SK-N-SH (cell line): ENCODE results near the gene STK4. TPM values are rescaled to one million over a fixed set of nuclear protein-coding genes. Genes with fewer than 3 reads are reported as not detected.

ENCODE experiments used
- CTCF ChIA-PET: fragments of 300-600, 350-600 bp; formaldehyde crosslinking; extraction: SDS; loops from one replicate; lab custom pipeline; 2021; lab: Yijun Ruan, JAX
- POLR2A ChIA-PET: fragments of 350-600 bp; sonication (Branson Sonifier 250); formaldehyde crosslinking; extraction: SDS; loops from one replicate; lab custom pipeline; 2020; ENCODE audit warnings: antibody characterized with exemption, inconsistent platforms; lab: Yijun Ruan, JAX
- DNase-seq: peaks from one replicate; pipeline ENCODE4 v3.0.0; 2012
- H2AFZ ChIP-seq: fragments of 200-600 bp; sonication (generic); 2 replicates; pipeline ENCODE4 v1.8.1; 2016; ENCODE audit warnings: antibody characterized with exemption, mild to moderate bottlenecking, low read depth
- H3F3A ChIP-seq: fragments of 200-600 bp; sonication (generic); replicated peaks from 2 replicates; pipeline ENCODE3; 2016; ENCODE audit warnings: antibody characterized with exemption, mild to moderate bottlenecking; ENCODE audit not compliant: insufficient read depth
- H3K27ac ChIP-seq, 2 experiments: fragments of 200-500 bp in 1 of 2; fragments of 200-600 bp in 1 of 2; sonication (Bioruptor generic) in 1 of 2; sonication (generic), shearing (Covaris generic) in 1 of 2; 2 replicates each; pipeline versions ENCODE4 v1.5.1 to v1.6.1; 2014 to 2016; ENCODE audit warnings: low read depth in 2 of 2, inconsistent platforms in 1 of 2, low read length in 1 of 2, mild to moderate bottlenecking in 1 of 2, mixed read lengths in 1 of 2
- H3K27me3 ChIP-seq: fragments of 200-600 bp; sonication (generic), shearing (Covaris generic); 2 replicates; pipeline ENCODE4 v1.6.1; 2016; ENCODE audit warnings: mixed run types; ENCODE audit not compliant: insufficient read depth
- H3K36me3 ChIP-seq, 2 experiments: fragments of 200-500 bp in 1 of 2; fragments of 200-600 bp in 1 of 2; sonication (Bioruptor generic) in 1 of 2; sonication (generic) in 1 of 2; replicated peaks in 1 of 2; 2 replicates each; pipeline versions ENCODE3 to v1.5.1; 2014 to 2016; ENCODE audit warnings: low read length in 1 of 2, mild to moderate bottlenecking in 1 of 2; ENCODE audit not compliant: insufficient read depth in 2 of 2, control insufficient read depth in 1 of 2
- H3K4me1 ChIP-seq, 2 experiments: fragments of 200-500 bp in 1 of 2; fragments of 200-600 bp in 1 of 2; sonication (Bioruptor generic) in 1 of 2; sonication (generic), shearing (Covaris generic) in 1 of 2; 2 replicates each; pipeline versions ENCODE4 v1.5.1 to v1.6.1; 2014 to 2016; ENCODE audit warnings: low read depth in 1 of 2, low read length in 1 of 2, mixed run types in 1 of 2; ENCODE audit not compliant: insufficient read depth in 2 of 2, control insufficient read depth in 1 of 2
- H3K4me2 ChIP-seq: fragments of 200-600 bp; sonication (generic), shearing (Covaris generic); 2 replicates; pipeline ENCODE4 v1.6.1; 2017; ENCODE audit warnings: mixed run types
- H3K4me3 ChIP-seq, 2 experiments: fragments of 200-500 bp in 1 of 2; fragments of 200-600 bp in 1 of 2; sonication (Bioruptor generic) in 1 of 2; sonication (generic), shearing (Covaris generic) in 1 of 2; 2 replicates each; pipeline versions ENCODE4 v1.5.1 to v1.8.1; 2014 to 2016; ENCODE audit warnings: low read depth in 2 of 2, inconsistent platforms in 1 of 2, low read length in 1 of 2, mild to moderate bottlenecking in 1 of 2, mixed read lengths in 1 of 2, moderate library complexity in 1 of 2
- H3K79me2 ChIP-seq: fragments of 200-600 bp; sonication (generic); 2 replicates; pipeline ENCODE4 v1.8.1; 2017; ENCODE audit warnings: mild to moderate bottlenecking; ENCODE audit not compliant: insufficient read depth
- H3K9ac ChIP-seq: fragments of 200-600 bp; sonication (generic); 2 replicates; pipeline ENCODE4 v1.6.1; 2017; ENCODE audit warnings: mixed run types
- H3K9me2 ChIP-seq: fragments of 200-600 bp; sonication (generic); 2 replicates; pipeline ENCODE4 v1.6.1; 2017; ENCODE audit warnings: mixed run types
- H3K9me3 ChIP-seq: fragments of 200-600 bp; sonication (generic); 2 replicates; pipeline ENCODE4 v1.6.1; 2017; ENCODE audit warnings: mixed run types, mild to moderate bottlenecking, moderate library complexity
- H4K20me1 ChIP-seq: fragments of 200-600 bp; sonication (generic); 2 replicates; pipeline ENCODE4 v1.6.1; 2017; ENCODE audit warnings: mild to moderate bottlenecking, mixed run types; ENCODE audit not compliant: insufficient read depth
- FOXJ3 ChIP-seq: sonication (generic); formaldehyde crosslinking; IDR thresholded peaks from 2 replicates; pipeline ENCODE4 v1.5.1; 2020; ENCODE audit warnings: mild to moderate bottlenecking, missing genetic modification reagents
- FOXM1 ChIP-seq: IDR thresholded peaks from 2 replicates; pipeline ENCODE4 v1.4.0; 2012; ENCODE audit warnings: low read depth, mild to moderate bottlenecking
- GATA2 ChIP-seq: sonication (generic); formaldehyde crosslinking; IDR thresholded peaks from 2 replicates; pipeline ENCODE4 v1.5.0; 2020; ENCODE audit warnings: mild to moderate bottlenecking, missing genetic modification reagents
- MXI1 ChIP-seq: IDR thresholded peaks from 2 replicates; pipeline ENCODE4 v1.6.1; 2012; ENCODE audit warnings: mild to moderate bottlenecking, low read depth, low read length, improper control_type of control experiment
- NRF1 ChIP-seq: IDR thresholded peaks from 2 replicates; pipeline ENCODE4 v1.6.1; 2012; ENCODE audit warnings: low read depth, mild to moderate bottlenecking, low read length
- POLR2AphosphoS5 ChIP-seq: IDR thresholded peaks from 2 replicates; pipeline ENCODE4 v1.6.1; 2012; ENCODE audit warnings: low read depth, low read length
- RCOR1 ChIP-seq: fragments of 150-350 bp; IDR thresholded peaks from 2 replicates; pipeline ENCODE4 v1.6.1; 2017; ENCODE audit warnings: antibody characterized with exemption, low read length
- REST ChIP-seq: IDR thresholded peaks from 2 replicates; pipeline ENCODE4 v1.6.1; 2012; ENCODE audit warnings: mild to moderate bottlenecking, low read depth, low read length, moderate library complexity
- RFX5 ChIP-seq: IDR thresholded peaks from 2 replicates; pipeline ENCODE4 v1.6.1; 2012; ENCODE audit warnings: mild to moderate bottlenecking, improper control_type of control experiment, low read length
- RXRA ChIP-seq: IDR thresholded peaks from 2 replicates; pipeline ENCODE4 v1.4.0; 2012; ENCODE audit warnings: low read depth, mild to moderate bottlenecking, borderline replicate concordance
- TAF1 ChIP-seq: IDR thresholded peaks from 2 replicates; pipeline ENCODE4 v1.6.1; 2012; ENCODE audit warnings: low read depth, mild to moderate bottlenecking, low read length, moderate library complexity, borderline replicate concordance
- TCF12 ChIP-seq: IDR thresholded peaks from 2 replicates; pipeline ENCODE4 v1.4.0; 2012
- TEAD4 ChIP-seq: IDR thresholded peaks from 2 replicates; pipeline ENCODE4 v1.4.0; 2012; ENCODE audit warnings: mild to moderate bottlenecking, borderline replicate concordance; ENCODE audit not compliant: insufficient read depth
- YY1 ChIP-seq: IDR thresholded peaks from 2 replicates; pipeline ENCODE4 v1.4.0; 2012; ENCODE audit warnings: low read depth, mild to moderate bottlenecking
- ZBTB33 ChIP-seq: IDR thresholded peaks from 2 replicates; pipeline ENCODE4 v1.4.0; 2012; ENCODE audit warnings: low read depth, borderline replicate concordance
- WGBS: methylation state at CpG from one replicate; pipeline ENCODE4 v1.1.6; 2017; ENCODE audit warnings: low lambda C conversion rate; 5-methylcytosine and 5-hydroxymethylcytosine counted together
- polyA plus RNA-seq, 3 experiments: library from polyadenylated mRNA; depleted of rRNA; stranded (reverse); fragments of >200 nt; gene quantifications; 2 replicates each; pipeline ENCODE4 v1.2.3, GENCODE V29; 2012
- TF ChIP-seq, protein P1 (sequence below): fragments of 150-350 bp; IDR thresholded peaks from 2 replicates; pipeline ENCODE4 v1.6.1; 2016; ENCODE audit warnings: mild to moderate bottlenecking, low read depth, low read length
- TF ChIP-seq, protein P2 (sequence below): fragments of 200-600 bp; sonication (generic); IDR thresholded peaks from 2 replicates; pipeline ENCODE4 v1.6.1; 2017; ENCODE audit warnings: antibody characterized with exemption, mild to moderate bottlenecking, moderate library complexity
- TF ChIP-seq, protein P3 (sequence below): IDR thresholded peaks from 2 replicates; pipeline ENCODE4; 2012

Gene STK4
- polyA plus RNA-seq, 1 of the 3 experiments (the other 2 are of a cell fraction), result 11.4 TPM

GRCh38 chr20:45082468-45082867, 116.2 kb downstream of the STK4 start:
- WGBS, result 99% methylated on average over 3 of the region's 3 CpGs
- ChIA-PET CTCF (interaction anchor here (2.3 to 3.0 kb wide), 2 partner anchors 14 to 38 kb away, joined by 11 to 17 read pairs; no protein-coding TSS in a partner anchor), POLR2A (no interaction called here)
- Histone ChIP-seq H3K9me3 (no peaks in the 10 kb centered on the region), H3F3A (peaks cover 9% of the 10 kb centered on the region), H3K27ac (no peak overlapping the region), H3K9me2 (no peaks in the 10 kb centered on the region), H3K36me3 (peaks cover 16 to 33% of the 10 kb centered on the region in 2 experiments), H3K4me1 (peaks cover 0 to 1% of the 10 kb centered on the region in 2 experiments; a peak in 1 of 4 replicates), H3K4me3 (no peak overlapping the region), H3K9ac (no peak overlapping the region), H4K20me1 (no peaks in the 10 kb centered on the region), H2AFZ (no peak overlapping the region), H3K4me2 (no peak overlapping the region), H3K27me3 (no peaks in the 10 kb centered on the region), H3K79me2 (no peaks in the 10 kb centered on the region)
- TF ChIP-seq RFX5 (no peak), TEAD4 (no peak), FOXJ3 (no peak), FOXM1 (no peak), POLR2AphosphoS5 (no peak), RCOR1 (no peak), TAF1 (no peak), YY1 (no peak), GATA2 (CRISPR knock-in tag) (no peak), REST (no peak), NRF1 (no peak), ZBTB33 (no peak), MXI1 (no peak), TCF12 (no peak), RXRA (no peak)
- TF ChIP-seq, protein P1, sequence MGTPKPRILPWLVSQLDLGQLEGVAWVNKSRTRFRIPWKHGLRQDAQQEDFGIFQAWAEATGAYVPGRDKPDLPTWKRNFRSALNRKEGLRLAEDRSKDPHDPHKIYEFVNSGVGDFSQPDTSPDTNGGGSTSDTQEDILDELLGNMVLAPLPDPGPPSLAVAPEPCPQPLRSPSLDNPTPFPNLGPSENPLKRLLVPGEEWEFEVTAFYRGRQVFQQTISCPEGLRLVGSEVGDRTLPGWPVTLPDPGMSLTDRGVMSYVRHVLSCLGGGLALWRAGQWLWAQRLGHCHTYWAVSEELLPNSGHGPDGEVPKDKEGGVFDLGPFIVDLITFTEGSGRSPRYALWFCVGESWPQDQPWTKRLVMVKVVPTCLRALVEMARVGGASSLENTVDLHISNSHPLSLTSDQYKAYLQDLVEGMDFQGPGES, result no peak
- TF ChIP-seq, protein P2, sequence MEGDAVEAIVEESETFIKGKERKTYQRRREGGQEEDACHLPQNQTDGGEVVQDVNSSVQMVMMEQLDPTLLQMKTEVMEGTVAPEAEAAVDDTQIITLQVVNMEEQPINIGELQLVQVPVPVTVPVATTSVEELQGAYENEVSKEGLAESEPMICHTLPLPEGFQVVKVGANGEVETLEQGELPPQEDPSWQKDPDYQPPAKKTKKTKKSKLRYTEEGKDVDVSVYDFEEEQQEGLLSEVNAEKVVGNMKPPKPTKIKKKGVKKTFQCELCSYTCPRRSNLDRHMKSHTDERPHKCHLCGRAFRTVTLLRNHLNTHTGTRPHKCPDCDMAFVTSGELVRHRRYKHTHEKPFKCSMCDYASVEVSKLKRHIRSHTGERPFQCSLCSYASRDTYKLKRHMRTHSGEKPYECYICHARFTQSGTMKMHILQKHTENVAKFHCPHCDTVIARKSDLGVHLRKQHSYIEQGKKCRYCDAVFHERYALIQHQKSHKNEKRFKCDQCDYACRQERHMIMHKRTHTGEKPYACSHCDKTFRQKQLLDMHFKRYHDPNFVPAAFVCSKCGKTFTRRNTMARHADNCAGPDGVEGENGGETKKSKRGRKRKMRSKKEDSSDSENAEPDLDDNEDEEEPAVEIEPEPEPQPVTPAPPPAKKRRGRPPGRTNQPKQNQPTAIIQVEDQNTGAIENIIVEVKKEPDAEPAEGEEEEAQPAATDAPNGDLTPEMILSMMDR, result no peak
- TF ChIP-seq, protein P3, sequence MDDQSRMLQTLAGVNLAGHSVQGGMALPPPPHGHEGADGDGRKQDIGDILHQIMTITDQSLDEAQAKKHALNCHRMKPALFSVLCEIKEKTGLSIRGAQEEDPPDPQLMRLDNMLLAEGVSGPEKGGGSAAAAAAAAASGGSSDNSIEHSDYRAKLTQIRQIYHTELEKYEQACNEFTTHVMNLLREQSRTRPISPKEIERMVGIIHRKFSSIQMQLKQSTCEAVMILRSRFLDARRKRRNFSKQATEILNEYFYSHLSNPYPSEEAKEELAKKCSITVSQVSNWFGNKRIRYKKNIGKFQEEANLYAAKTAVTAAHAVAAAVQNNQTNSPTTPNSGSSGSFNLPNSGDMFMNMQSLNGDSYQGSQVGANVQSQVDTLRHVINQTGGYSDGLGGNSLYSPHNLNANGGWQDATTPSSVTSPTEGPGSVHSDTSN, result no peak
- no peak for DNase-seq
